GM19351 (cell line): ENCODE measurements around the gene SGTA.
"Not testable (repeated sequence)": the region's sequence is repeated elsewhere in the genome, so short reads cannot be mapped to it uniquely, and the experiment has no call there.

Experiments
- ATAC-seq: cut with Tn5 transposase; IDR thresholded peaks from one replicate; pipeline ENCODE4 v1.9.1; 2021; ENCODE audit warnings: mild to moderate bottlenecking, moderate library complexity; ENCODE audit not compliant: unreplicated experiment

The SGTA gene, protein sequence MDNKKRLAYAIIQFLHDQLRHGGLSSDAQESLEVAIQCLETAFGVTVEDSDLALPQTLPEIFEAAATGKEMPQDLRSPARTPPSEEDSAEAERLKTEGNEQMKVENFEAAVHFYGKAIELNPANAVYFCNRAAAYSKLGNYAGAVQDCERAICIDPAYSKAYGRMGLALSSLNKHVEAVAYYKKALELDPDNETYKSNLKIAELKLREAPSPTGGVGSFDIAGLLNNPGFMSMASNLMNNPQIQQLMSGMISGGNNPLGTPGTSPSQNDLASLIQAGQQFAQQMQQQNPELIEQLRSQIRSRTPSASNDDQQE

GRCh38 chr19:2782936-2783780 is at the start of gene SGTA:
SGTA (minus strand) TSS chr19:2783273; CDS start chr19:2769068, 14,205 bp downstream.
- peak; percentile 73 for ATAC-seq

- ATAC-seq: no peak
These were observed 44.9 kb upstream of the SGTA start for GRCh38 chr19:2827840-2828489.

DNA sequence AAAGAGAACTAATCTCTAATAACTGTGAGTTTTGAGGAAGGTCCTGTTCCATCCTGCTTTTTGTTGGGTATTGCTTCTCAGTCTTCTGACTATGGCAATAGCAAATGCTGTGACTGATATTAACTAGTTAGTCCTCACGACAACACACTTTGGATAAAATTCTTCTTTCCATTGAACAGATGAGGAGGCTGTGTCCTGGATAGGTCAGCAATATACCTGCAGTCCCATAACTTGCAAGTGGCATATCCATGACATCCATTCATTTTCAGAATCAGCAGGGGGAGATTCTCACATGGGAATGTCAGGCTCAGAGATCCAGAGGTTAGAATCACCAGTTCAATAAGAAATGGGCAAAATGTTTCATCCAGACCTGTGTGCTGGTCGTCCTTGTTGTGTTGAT is 43.9 kb upstream of the SGTA start:
- no peak for ATAC-seq

- no peak for ATAC-seq
These were observed 41.1 kb upstream of the SGTA start for GRCh38 chr19:2824129-2824528.

DNA sequence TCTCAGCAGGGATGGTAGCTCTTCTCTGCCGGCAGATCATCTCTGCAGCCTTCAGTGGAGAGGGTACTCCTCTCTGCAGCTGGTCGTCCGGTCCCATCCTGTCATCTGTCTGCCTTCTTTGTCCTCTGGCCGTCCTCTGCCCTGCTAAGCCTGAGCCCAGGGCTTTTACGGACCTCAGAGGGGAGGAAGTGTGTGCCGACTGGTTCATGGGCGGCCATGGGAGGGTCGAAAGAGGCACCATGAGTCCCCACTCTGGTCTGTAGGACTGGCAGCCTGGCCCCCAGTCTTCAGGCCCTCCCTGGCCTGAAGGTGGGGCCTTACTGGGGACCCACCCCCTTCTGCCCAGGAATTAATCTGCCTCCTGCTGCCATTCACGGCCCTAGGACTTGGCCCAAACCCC is 40.6 kb upstream of the SGTA start:
- no peak for ATAC-seq

GRCh38 chr19:2822846-2823245 is 39.8 kb upstream of the SGTA start:
- no peak for ATAC-seq

DNA sequence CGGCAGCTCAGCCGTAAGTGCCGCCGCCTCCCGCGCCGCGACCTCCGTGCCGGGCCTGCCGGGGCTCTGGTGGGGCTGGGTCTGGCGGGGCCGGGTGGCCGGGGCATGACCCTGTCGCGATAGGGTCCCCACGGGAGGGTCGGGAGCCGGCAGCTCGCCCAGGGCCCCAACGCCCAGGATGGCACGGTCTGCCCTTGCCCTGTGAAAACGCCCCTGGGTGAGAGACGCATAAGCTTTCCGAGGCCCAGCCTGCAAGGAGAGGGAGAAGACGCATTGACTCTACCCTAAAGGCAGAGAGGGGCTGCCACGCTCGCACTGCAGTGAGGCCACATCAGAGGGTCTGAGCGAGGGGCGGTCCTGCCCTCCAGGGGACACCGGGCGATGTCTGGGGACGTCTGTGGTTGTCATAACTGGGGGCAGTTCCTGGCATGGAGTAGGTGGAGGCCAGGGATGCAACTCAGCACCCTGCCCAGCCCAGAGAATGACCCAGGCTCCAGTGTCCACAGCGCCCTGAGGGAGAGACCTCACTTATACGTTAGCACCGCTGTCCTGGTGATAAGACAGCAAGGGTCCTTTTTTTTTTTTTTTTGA is 37.1 kb upstream of the SGTA start:
- ATAC-seq: no peak

DNA sequence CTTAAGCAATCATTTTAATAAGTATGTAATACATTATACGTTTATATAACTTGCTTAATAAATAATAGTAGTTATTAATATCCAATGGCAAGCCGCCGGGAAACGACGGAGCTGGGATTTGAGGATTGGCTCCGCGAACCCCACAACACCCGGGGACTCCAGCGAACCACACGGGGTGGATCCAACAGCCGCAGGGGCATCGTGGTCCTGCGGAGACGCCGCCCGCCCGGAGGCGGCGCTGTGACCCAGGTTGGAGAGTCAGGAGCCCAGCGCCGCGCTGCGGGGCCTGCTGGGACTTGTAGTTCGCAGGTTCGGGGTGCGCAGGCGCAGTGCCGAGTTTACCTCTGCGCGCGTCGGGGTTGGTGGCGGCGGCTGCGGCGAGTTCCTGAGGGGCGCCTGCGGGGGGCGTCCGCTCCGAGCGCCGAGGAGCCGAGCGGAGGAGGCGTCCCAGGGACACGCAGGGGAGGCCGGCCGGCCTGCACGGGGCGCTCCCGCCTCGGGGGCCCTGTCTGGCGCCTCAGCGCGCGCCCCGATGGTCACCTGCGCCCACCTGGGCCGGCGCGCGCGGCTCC is 36.6 kb upstream of the SGTA start, which contains the start of gene ZNF554:
Gene ZNF554 (plus strand): TSS at position 329 of the 572 bp plus-strand sequence. CDS start 204 bp downstream, at position 533.
- peak; percentile 94 for ATAC-seq

DNA sequence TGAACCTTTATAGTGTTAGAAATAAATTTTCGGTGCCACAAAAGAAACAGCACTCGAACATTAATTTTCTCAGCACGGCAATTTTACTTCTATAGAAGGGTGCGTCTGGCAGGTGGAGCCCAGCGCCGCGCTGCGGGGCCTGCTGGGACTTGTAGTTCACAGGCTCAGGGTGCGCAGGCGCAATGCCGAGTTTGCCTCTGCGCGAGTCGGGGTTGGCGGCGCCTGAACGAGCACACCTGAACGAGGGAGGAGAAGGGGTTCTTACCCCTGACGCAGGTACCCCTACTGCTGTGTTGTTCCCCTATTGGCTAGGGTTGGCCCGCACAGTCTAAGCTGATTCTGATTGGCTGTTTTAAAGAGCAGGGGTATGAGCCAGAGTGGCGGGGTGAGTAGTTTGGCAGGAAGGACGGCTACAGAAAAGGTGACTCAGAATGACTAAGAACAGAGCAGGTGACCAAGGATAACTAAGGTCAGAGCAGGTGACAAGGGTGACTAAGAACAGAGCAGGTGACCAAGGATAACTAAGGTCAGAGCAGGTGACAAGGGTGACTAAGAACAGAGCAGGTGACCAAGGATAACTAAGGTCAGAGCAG is 34.3 kb upstream of the SGTA start:
- ATAC-seq: not testable (repeated sequence)

- no peak for ATAC-seq
These were observed 33.6 kb upstream of the SGTA start for GRCh38 chr19:2816641-2817040.

DNA sequence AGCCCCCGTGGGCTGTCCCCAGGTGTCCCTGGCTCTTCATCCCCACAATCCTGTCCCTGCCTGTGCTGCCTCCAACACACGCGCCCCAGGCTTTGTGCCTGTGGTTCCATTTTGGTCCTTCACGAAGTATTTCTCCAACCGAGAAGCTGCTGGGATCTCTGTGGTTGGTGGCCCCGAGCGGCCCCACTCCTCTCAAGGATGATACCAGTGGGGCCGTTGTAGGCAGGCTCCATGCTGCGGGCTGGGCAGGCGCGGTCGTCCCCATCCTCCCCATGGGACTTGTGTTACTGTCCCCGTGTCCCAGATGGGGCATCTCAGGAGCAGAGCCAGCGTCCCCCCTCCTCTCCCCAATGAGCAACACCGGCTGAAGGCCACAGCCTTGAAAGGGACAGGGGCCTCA is 32.9 kb upstream of the SGTA start:
- ATAC-seq: no peak

GRCh38 chr19:2815191-2815614 is 32.1 kb upstream of the SGTA start:
- ATAC-seq: no peak

DNA sequence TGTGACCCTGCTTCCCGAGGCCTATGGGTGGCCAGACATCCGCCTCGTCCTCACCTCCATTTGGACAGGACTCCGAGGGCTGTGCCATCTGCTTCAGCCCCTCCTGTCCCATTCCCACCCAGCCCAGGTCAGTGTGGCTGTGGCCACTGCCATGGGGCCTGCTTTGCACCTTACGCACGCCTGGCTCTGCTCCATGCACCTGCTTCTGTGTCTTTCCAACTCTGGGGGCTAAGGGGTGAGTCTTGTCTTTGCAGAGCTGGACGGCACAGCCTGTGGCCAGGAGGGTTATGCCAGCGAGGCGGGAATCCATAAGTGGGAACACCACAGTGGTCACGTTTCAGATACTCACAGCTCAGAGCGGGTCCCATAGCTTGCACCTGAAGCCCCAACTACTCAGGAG is 31.4 kb upstream of the SGTA start:
- ATAC-seq: no peak

DNA sequence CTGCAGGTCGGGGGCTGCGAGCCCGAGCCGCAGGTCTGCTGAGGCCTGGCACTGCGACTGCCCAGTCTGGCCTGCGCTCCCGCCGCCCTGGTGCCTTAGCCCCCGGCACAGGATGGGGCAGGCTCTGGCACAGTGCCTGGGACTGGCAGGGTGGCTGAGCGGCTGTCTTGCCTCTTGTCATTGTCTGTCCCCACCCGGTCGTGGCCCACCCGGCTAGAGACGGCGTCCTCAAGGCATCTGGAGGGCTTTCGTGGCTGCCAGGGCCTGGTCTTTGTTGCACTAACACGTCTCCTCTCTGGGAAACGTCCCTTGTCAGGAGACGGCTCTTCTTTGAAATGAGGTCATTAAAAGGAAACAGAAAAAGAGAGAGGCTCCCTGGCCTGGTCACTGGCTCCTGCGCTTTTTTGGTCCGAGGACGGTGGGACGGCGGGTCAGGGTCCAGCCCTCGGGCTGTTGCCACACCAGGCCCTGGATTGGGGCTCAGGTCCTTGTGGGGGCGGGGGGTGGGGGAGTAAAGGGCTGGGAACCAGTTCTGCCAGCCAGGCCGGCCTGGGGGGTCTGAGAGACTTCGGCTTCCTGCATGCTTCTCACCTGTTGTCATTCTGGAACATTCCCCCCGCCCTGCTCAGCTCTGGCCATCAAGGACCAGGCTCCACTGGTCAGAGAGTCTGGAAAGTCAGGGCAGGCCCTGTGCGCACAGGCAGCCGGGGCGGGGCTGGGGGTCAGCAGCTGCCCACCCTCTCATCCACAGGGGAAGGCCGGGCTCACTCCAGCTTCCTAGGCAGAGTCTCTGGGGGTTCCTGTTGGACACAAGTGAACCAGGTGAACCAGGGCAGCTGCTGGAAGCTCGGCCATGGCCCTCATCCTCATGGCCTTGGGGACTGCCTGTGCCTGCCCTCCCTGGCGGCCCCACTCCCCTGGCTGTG is 30.4 kb upstream of the SGTA start:
- no peak for ATAC-seq

- ATAC-seq: no peak
These were observed 29.6 kb upstream of the SGTA start for GRCh38 chr19:2812414-2813234.

DNA sequence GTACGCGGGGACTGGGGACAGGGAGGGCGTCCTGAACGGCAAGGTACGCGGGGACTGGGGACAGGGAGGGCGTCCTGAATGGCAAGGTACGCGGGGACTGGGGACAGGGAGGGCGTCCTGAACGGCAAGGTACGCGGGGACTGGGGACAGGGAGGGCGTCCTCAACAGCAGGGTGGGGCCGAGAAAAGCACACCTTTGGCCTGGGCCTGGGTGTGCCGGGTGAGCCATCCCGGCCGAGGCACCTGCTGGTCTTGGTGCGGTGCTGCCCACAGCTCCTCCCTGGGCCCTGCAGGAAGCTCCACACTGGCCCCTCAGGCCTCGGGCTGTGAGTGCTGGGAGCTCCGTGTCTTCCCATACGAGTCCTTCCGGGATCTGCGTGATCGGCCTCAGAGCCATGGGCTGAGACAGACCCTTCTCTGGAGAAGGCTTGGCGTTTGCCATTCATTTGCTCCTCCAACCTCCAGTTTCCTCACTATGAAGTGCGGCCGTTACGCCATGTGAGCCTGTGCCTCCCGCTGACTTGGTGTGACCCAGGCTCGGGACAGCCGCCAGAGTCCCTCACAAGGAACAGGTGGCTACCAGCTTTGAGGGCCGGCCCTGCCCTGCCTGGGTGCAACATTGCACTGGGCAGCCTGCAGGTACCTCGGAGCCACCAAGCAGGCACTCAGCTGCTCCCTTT is 28.8 kb upstream of the SGTA start:
- no peak for ATAC-seq

- ATAC-seq: no peak
These were observed 28.2 kb upstream of the SGTA start for GRCh38 chr19:2811221-2811722.
